Measurements from ENCODE around the gene CD99.
"Not testable (repeated sequence)": the region's sequence is repeated elsewhere in the genome, so short reads cannot be mapped to it uniquely, and the experiment has no call there.

The CD99 gene

GRCh38 chrX:2675657-2676200 is 15.4 kb upstream of the CD99 start:
- DNase-seq (ENCODE audit: low read depth in 2 of 2): not testable (repeated sequence)

- no peak for DNase-seq (ENCODE audit: low read depth in 2 of 2)
Measured at GRCh38 chrX:2676794-2677675, 14.1 kb upstream of the CD99 start.

- no peak for DNase-seq (ENCODE audit: low read depth in 2 of 2)
Measured at GRCh38 chrX:2677764-2678163, 13.3 kb upstream of the CD99 start.

GRCh38 chrX:2678583-2678982 is 12.5 kb upstream of the CD99 start:
- DNase-seq (ENCODE audit: low read depth in 2 of 2): no peak

GRCh38 chrX:2679534-2680485 is 11.3 kb upstream of the CD99 start:
- no peak for DNase-seq (ENCODE audit: low read depth in 2 of 2)

GRCh38 chrX:2680486-2681348 is 10.4 kb upstream of the CD99 start:
- DNase-seq (ENCODE audit: low read depth in 2 of 2): no peak

GRCh38 chrX:2682565-2683177 is 8.4 kb upstream of the CD99 start:
- no peak for DNase-seq (ENCODE audit: low read depth in 2 of 2)

GRCh38 chrX:2684256-2684655 is 6.8 kb upstream of the CD99 start:
- DNase-seq (ENCODE audit: low read depth in 2 of 2): no peak

- DNase-seq (ENCODE audit: low read depth in 2 of 2): no peak
Measured at GRCh38 chrX:2685886-2686285, 5.2 kb upstream of the CD99 start.

GRCh38 chrX:2689773-2690666 is 1.1 kb upstream of the CD99 start:
- no peak for DNase-seq (ENCODE audit: low read depth in 2 of 2)

- no peak for DNase-seq (ENCODE audit: low read depth in 2 of 2)
Measured at GRCh38 chrX:2691543-2692220, 587 bp downstream of the CD99 start.

GRCh38 chrX:2692221-2693112 is 1.4 kb downstream of the CD99 start:
- DNase-seq (ENCODE audit: low read depth in 2 of 2): no peak

GRCh38 chrX:2693113-2694002 is 2.3 kb downstream of the CD99 start:
- DNase-seq (ENCODE audit: low read depth in 2 of 2): no peak

- no peak for DNase-seq (ENCODE audit: low read depth in 2 of 2)
Measured at GRCh38 chrX:2694914-2695267, 3.8 kb downstream of the CD99 start.

- peak in 1 of 2 donors; percentile 41 for DNase-seq (ENCODE audit: low read depth in 2 of 2)
Measured at GRCh38 chrX:2696698-2697215, 5.7 kb downstream of the CD99 start.

- DNase-seq (ENCODE audit: low read depth in 2 of 2): no peak
Measured at GRCh38 chrX:2697306-2697705, 6.2 kb downstream of the CD99 start.

GRCh38 chrX:2697741-2698299 is 6.7 kb downstream of the CD99 start:
- no peak for DNase-seq (ENCODE audit: low read depth in 2 of 2)
